GM21515 (cell line): Measurements from ENCODE around the gene ARL15.

ENCODE experiments used
- ATAC-seq: cut with Tn5 transposase; IDR thresholded peaks from one replicate; pipeline ENCODE4 v1.9.1; 2021; ENCODE audit not compliant: unreplicated experiment

ARL15 gene

DNA sequence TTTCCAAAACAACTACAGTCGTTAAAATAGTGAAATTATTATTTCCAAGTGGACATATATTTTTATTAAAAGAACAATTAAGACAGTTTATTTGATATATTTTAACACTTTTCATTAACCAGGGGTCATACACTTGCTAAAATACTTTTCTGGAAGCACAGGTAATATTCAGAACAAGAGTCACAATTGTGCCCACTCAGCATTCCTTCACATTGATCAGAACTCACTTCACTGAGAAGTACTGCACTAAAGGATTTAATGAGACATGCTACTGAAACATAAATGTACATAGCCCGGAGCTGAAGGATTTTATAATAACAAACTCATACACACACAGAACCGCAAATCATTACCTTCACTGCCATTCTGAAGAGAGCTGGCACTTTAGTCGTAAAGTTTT, 361.8 kb downstream of the ARL15 start:
- no peak for ATAC-seq

DNA sequence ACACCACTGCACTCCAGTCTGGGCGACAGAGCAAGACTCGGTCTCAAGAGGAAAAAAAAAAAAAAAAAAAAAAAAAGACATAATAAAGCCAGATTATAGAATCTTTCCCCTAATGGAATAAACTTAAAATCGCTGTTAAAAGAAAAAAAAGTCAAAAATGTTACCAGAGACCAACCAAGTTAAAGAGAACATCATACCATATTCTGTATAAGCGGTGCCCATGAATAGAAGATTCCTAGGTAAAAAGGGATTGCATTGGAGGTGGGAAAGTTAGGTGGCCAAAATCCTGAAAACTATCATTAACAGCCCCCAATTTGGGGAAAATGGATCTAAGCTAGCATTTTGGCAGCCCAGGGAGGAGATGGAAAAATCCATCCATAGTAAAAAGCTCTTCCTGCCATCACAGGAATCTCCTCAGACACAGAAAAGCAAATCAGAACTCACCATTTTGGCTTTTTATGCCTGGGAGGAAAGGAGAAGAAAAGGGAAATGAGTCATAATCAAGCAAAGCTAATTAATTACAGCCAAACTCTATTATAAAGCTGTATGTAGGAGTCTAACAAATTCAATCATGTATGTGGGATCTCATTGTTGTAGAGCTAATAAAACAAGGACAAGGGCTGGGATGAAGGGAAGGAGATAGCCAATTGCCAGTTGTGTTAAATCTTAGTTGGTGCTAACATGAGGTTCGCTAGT, 363.8 kb downstream of the ARL15 start:
- ATAC-seq = no peak

DNA sequence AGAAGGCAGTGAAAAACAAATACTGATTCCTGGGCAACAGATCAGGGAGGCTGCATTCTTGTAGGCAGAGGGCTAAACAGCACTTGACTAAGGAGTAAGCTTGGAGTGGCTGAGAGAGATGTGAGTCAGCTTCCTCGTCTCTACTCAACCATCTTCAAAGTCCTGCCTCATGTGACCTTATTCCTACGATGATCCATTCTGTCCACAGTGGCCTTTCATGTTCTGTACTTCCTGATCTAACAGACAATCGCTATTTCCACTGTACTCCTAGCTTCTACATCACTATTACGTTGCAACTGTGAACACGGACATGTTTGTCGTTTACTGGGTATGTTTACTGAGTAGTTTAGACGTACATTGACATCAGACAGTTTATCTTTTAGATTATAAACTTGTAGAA, 365.4 kb downstream of the ARL15 start:
- no peak for ATAC-seq

DNA sequence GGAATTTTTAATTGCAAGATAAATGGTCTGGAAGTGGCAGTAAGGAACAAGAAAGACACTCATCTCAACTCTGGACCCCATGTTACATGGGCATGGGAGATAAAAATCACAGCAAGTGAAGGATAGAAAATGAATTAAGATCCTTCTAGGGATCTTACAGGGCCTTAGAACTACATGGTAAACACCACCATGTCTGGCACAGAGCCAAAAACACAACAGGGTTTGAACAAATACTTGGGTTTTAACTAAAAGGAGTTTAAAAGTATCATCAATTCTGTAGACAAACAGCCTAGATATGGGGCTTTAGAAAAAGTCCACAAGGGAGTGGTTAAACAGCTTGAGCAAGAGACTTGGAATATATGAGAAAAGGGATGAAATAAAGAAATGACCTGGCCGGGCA, 366.4 kb downstream of the ARL15 start:
- ATAC-seq = no peak

DNA sequence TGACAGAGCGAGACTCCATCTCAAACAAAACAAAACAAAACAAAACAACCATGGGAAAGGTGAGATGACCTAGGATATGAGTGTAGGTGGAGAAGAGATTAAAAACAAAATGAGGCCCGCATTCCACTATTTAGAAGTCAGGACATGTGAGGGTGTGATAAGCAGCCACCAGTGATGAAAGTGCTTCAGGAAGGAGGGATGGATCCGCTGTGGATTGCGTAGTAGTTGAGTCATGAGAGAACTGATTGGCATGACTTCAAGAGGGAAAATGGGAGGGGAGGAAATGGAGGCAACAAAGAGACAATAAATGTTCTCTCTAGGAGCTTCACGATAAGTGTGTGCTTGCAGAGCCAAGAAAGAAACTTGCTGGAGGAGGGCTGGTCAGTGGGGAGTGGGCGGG, 367.6 kb downstream of the ARL15 start:
- no peak for ATAC-seq

GRCh38 chr5:53940921-53941320, 369.5 kb downstream of the ARL15 start:
- no peak for ATAC-seq

- ATAC-seq = no peak
These were observed 372.9 kb downstream of the ARL15 start for GRCh38 chr5:53937467-53937866.

- ATAC-seq = no peak
These were observed 373.7 kb downstream of the ARL15 start for GRCh38 chr5:53936481-53937352.

DNA sequence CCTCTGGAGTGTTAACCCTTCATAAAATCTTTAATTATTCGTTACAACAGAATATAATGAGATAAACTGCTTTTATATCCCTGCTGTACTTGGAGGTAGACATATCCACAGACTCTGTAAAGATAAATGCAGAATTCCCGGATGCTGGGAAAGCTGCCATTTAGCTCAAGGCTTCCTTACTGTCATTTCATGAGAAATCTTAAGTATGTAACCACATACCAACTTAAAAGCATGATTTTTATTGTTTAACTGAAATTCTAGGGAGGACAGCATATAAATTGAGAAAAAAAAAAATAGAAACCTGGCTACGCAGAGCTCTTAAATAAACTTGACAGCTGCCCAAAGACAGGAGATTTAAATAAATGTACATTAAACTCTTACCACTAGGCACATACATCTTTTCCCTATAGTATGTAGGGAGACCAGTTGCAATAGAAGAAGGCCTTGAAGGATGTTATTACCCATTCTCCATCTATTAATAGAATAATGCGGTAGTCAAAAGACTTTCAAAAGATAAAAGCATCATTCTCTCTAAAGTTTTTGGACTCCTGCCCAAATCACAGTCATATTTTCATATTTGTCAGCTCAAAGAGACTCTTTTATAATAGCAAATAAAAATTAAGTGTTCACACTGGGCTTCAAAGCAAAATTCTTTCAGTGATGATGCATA, 376.1 kb downstream of the ARL15 start:
- no peak for ATAC-seq

DNA sequence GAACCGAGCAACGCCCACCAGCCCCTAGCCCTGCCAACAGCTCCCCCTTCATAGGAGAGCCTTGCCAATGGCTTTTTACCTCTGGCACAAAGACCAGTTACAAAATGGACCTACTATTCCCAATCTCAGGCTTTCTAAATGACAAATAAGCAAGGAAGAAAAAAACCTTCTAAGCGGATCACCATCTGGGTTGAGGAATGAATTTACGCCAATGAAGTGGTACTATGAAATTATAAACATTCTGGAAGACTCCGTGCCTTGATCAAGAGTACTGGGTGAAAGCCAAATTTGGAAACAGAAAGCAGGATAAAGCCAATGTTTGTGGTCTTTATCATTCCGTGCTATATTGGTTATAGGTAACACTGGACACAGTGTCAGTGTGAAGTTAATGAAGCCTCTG, 378.0 kb downstream of the ARL15 start:
- ATAC-seq = no peak

- ATAC-seq = no peak
These were observed 379.9 kb downstream of the ARL15 start for GRCh38 chr5:53930457-53930856.

- no peak for ATAC-seq
These were observed 380.8 kb downstream of the ARL15 start for GRCh38 chr5:53929570-53929969.

GRCh38 chr5:53929152-53929551, 381.2 kb downstream of the ARL15 start:
- no peak for ATAC-seq

GRCh38 chr5:53928641-53929040, 381.7 kb downstream of the ARL15 start:
- ATAC-seq = no peak

GRCh38 chr5:53927668-53928247, 382.6 kb downstream of the ARL15 start:
- ATAC-seq = no peak

DNA sequence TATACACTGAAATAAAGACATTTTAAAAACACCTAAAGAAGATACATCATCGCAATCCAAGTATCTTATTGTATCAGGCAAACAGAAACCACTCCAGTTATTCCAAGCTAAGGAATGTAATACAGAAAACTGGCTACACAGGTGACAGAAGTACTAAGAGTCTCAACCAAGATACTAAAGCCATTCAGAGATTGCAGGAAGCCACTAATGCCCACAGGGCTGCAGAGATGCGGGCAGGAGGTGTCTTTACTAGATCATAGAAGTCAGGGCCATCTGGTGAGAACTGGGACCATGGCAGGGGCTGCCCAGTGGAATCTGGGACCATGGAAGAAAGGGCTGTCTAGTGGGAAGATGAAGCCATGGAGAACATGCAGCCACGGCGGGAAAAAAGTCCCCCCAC, 384.3 kb downstream of the ARL15 start:
- no peak for ATAC-seq

DNA sequence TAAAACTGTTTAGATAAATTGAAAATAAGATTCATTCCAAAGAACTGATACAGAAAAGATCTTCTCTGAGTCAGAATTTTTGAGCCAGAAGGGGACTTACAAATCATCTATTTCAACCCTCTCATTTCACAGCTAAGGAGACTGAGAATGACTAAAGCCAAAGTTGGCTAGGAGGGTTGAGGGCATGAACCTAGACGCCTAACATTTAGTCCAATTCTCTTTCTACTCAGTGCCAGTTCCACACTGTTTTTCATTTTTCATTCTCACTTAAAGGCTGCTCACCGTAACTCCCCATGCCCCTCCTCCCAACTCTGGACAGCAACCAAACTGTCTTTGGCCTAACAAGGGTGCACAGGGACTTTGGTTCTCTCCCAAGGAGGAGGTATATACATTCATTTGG, 386.0 kb downstream of the ARL15 start:
- no peak for ATAC-seq

DNA sequence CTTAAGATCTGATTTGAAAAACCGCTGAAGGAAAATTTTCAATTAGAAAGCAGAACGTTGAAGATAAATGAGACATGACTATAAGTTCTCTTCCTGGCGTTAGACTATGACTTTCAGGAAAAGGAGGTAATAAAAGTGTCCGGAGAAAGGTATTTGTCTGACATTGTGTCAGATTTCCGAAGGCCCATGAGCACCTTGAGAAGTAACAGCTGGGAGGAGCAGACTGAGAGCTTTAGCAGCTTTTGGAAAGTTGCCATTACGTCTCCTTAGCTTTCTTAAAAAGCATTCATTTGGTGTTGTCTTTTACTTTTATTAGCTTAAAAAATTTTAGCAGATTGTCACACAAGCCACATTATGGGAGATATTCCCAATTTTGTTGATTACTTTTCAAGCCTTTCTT, 386.4 kb downstream of the ARL15 start:
- no peak for ATAC-seq

- ATAC-seq = no peak
These were observed 387.6 kb downstream of the ARL15 start for GRCh38 chr5:53922508-53923498.

GRCh38 chr5:53917826-53918225, 392.5 kb downstream of the ARL15 start:
- no peak for ATAC-seq
